Upper lobe of left lung (tissue), 4 donors: ENCODE data around the gene CAPN2.

Experiments used
- CTCF ChIP-seq, 6 experiments: fragments of 450-650 bp in 4 of 6; fragments of 200-600 bp in 2 of 6; sonication (generic) in 2 of 6; IDR thresholded peaks; one replicate each; pipeline ENCODE4 v1.5.1; 2016 to 2019; ENCODE audit warnings: antibody characterized with exemption in 6 of 6
- EP300 ChIP-seq, 4 donors: sonication (generic); formaldehyde crosslinking; IDR thresholded peaks; one replicate each; pipeline ENCODE4 v1.5.1; 2017; ENCODE audit warnings: antibody characterized with exemption in 4 of 4, control low read depth in 2 of 4
- POLR2A ChIP-seq, 4 donors: fragments of 450-650 bp; IDR thresholded peaks; one replicate each; pipeline ENCODE4 v1.5.1; 2016 to 2017; ENCODE audit warnings: antibody characterized with exemption in 4 of 4, mild to moderate bottlenecking in 2 of 4
- POLR2AphosphoS5 ChIP-seq, 2 donors: sonication (generic); formaldehyde crosslinking; IDR thresholded peaks; one replicate each; pipeline ENCODE4 v1.5.1; 2017; ENCODE audit warnings: antibody characterized with exemption in 2 of 2

GRCh38 chr1:223758734-223759133 lies 46.4 kb downstream of the CAPN2 start:
- no peak for TF ChIP-seq CTCF (IDR thresholded peaks at IDR 0.05)
- no peak for TF ChIP-seq POLR2A (IDR thresholded peaks at IDR 0.05)
- TF ChIP-seq POLR2AphosphoS5 (IDR thresholded peaks at IDR 0.05) = no peak
- no peak for TF ChIP-seq EP300 (IDR thresholded peaks at IDR 0.05)
